ENCODE measurements around the gene DNAL1.
A peak's percentile ranks its signal among the peaks of the same experiment; 100 is the strongest.
"Not testable (repeated sequence)": the region's sequence is repeated elsewhere in the genome, so short reads cannot be mapped to it uniquely, and the experiment has no call there.

The DNAL1 gene

GRCh38 chr14:73633116-73634010, 11.4 kb upstream of the DNAL1 start:
- peak; percentile 60 for DNase-seq
- Histone ChIP-seq H3K9me3 (ENCODE audit: severe bottlenecking) (no peaks in the 10 kb centered on the region), H3K27ac (no peak overlapping the region; the same call in 1 of the 2 replicates), H3K36me3 (no peaks in the 10 kb centered on the region), H3K4me3 (ENCODE audit: low read depth, low read length) (peak overlapping the region; percentile 55), H3K27me3 (ENCODE audit: insufficient read depth, low read depth, severe bottlenecking) (no peaks in the 10 kb centered on the region)
- peak; percentile 68; the same call in 1 of the 2 replicates for TF ChIP-seq CTCF (IDR thresholded peaks at IDR 0.05; ENCODE audit: low read depth, low read length)

GRCh38 chr14:73634011-73634833, 10.6 kb upstream of the DNAL1 start:
- Histone ChIP-seq H3K27ac (peak overlapping the region; percentile 17), H3K9me3 (ENCODE audit: severe bottlenecking) (no peaks in the 10 kb centered on the region), H3K36me3 (no peaks in the 10 kb centered on the region), H3K4me3 (ENCODE audit: low read depth, low read length) (peak overlapping the region; percentile 55), H3K27me3 (ENCODE audit: insufficient read depth, low read depth, severe bottlenecking) (no peaks in the 10 kb centered on the region)
- peak; percentile 54 for TF ChIP-seq CTCF (IDR thresholded peaks at IDR 0.05; ENCODE audit: low read depth, low read length)
- DNase-seq: peak; percentile 45

- not testable (repeated sequence) for H3K27ac ChIP-seq; H3K36me3 ChIP-seq; H3K4me3 ChIP-seq (ENCODE audit: low read depth, low read length); H3K9me3 ChIP-seq (ENCODE audit: severe bottlenecking); DNase-seq; H3K27me3 ChIP-seq (ENCODE audit: insufficient read depth, low read depth, severe bottlenecking)
Measured at GRCh38 chr14:73636355-73636754, 8.4 kb upstream of the DNAL1 start.

- no peaks in the 10 kb centered on the region for H3K36me3 ChIP-seq
- no peaks in the 10 kb centered on the region for H3K27me3 ChIP-seq (ENCODE audit: insufficient read depth, low read depth, severe bottlenecking)
- no peak overlapping the region for H3K27ac ChIP-seq
- no peaks in the 10 kb centered on the region for H3K9me3 ChIP-seq (ENCODE audit: severe bottlenecking)
- no peak for DNase-seq
- no peak for TF ChIP-seq CTCF (IDR thresholded peaks at IDR 0.05; ENCODE audit: low read depth, low read length)
- H3K4me3 ChIP-seq (ENCODE audit: low read depth, low read length): no peak overlapping the region
Measured at GRCh38 chr14:73637830-73638229, 7.0 kb upstream of the DNAL1 start.

- no peaks in the 10 kb centered on the region for H3K36me3 ChIP-seq
- no peak for TF ChIP-seq CTCF (IDR thresholded peaks at IDR 0.05; ENCODE audit: low read depth, low read length)
- no peaks in the 10 kb centered on the region for H3K9me3 ChIP-seq (ENCODE audit: severe bottlenecking)
- no peaks in the 10 kb centered on the region for H3K27me3 ChIP-seq (ENCODE audit: insufficient read depth, low read depth, severe bottlenecking)
- H3K4me3 ChIP-seq (ENCODE audit: low read depth, low read length): no peak overlapping the region
- no peak overlapping the region for H3K27ac ChIP-seq
- DNase-seq: no peak
Measured at GRCh38 chr14:73640796-73641365, 3.9 kb upstream of the DNAL1 start.

GRCh38 chr14:73645248-73645610, 443 bp downstream of the DNAL1 start:
- Histone ChIP-seq H3K4me3 (ENCODE audit: low read depth, low read length) (peak overlapping the region; percentile 96), H3K27ac (no peak overlapping the region; the same call in 1 of the 2 replicates), H3K27me3 (ENCODE audit: insufficient read depth, low read depth, severe bottlenecking) (no peaks in the 10 kb centered on the region), H3K36me3 (no peaks in the 10 kb centered on the region), H3K9me3 (ENCODE audit: severe bottlenecking) (no peaks in the 10 kb centered on the region)
- no peak for TF ChIP-seq CTCF (IDR thresholded peaks at IDR 0.05; ENCODE audit: low read depth, low read length)
- no peak for DNase-seq
